ENCODE measurements around the gene MYL1. TPM values are rescaled to one million over a fixed set of nuclear protein-coding genes. Genes with fewer than 3 reads are reported as not detected.

The MYL1 gene
- total and polyA plus RNA-seq, 2 of the 4 experiments (the other 2 are of a cell fraction), result not detected

- no peak overlapping the region for H3K56ac ChIP-seq (ENCODE audit: extremely low read depth, insufficient read depth, low read length)
- no peak overlapping the region for H3K4me3 ChIP-seq (ENCODE audit: insufficient read depth, low read depth, low read length)
- DNase-seq (no peak), ATAC-seq (ENCODE audit: low read depth) (no peak)
- H3K4me1 ChIP-seq (ENCODE audit: control insufficient read depth, insufficient read depth, low read length), result no peaks in the 10 kb centered on the region
- H2BK120ac ChIP-seq (ENCODE audit: low read depth, low read length), result no peak overlapping the region
- H3K9me1 ChIP-seq (ENCODE audit: insufficient read depth, low read length), result no peaks in the 10 kb centered on the region
- no TSS peak for BruUV-seq (replicated peaks)
- H2AK9ac ChIP-seq (replicated peaks; ENCODE audit: low read depth, low read length, poor library complexity), result no peak overlapping the region
- H3K9me3 ChIP-seq (ENCODE audit: control insufficient read depth, insufficient read depth, low read length), result no peaks in the 10 kb centered on the region; the same call in 1 of the 2 replicates
- H4K20me1 ChIP-seq (ENCODE audit: insufficient read depth, low read length), result no peaks in the 10 kb centered on the region
- POLR2A ChIA-PET (ENCODE audit: unreplicated experiment), result no interaction called here
- no peak overlapping the region for H2AFZ ChIP-seq (replicated peaks; ENCODE audit: low read length, poor library complexity)
- dilution Hi-C loops (cut with HindIII; ENCODE audit: low sequenced_read_pairs, unreplicated experiment), result no loop called here
- no peak overlapping the region for H2BK5ac ChIP-seq (ENCODE audit: low read depth, low read length, poor library complexity, severe bottlenecking)
- no peak overlapping the region for H3K14ac ChIP-seq (replicated peaks; ENCODE audit: low read depth, low read length)
- no peak overlapping the region for H3K27ac ChIP-seq (ENCODE audit: insufficient read depth, low read length)
- 17% methylated on average over 1 of the region's 3 CpGs; no CpG with 5 or more reads in 1 of the 2 experiments for WGBS, 2 experiments (ENCODE audit: extremely low coverage in 2 of 2, insufficient read length in 1 of 2)
- H3K4me2 ChIP-seq (ENCODE audit: low read depth, low read length), result no peak overlapping the region
- no peak overlapping the region for H4K8ac ChIP-seq (ENCODE audit: low read depth in 2 of 2, low read length in 2 of 2)
- H3K18ac ChIP-seq (ENCODE audit: low read depth, low read length), result no peak overlapping the region
- no peak overlapping the region for H2BK20ac ChIP-seq (ENCODE audit: low read depth, low read length)
- no peak overlapping the region for H3K23ac ChIP-seq (ENCODE audit: low read depth, low read length)
- CTCF ChIA-PET, result no interaction called here
- no peak overlapping the region for H3K4ac ChIP-seq (ENCODE audit: low read depth, low read length)
- in situ Hi-C loops (cut with MboI; ENCODE audit: low sequenced_read_pairs), result no loop called here
- H2BK15ac ChIP-seq (ENCODE audit: low read depth, low read length), result no peak overlapping the region
- no peaks in the 10 kb centered on the region for H3K79me1 ChIP-seq (ENCODE audit: low read depth in 1 of 2, low read length in 2 of 2)
- H3K9ac ChIP-seq (ENCODE audit: low read depth, low read length), result no peak overlapping the region
- H3K27me3 ChIP-seq (ENCODE audit: control insufficient read depth, insufficient read depth, low read length), result no peaks in the 10 kb centered on the region
- no peak overlapping the region for H4K5ac ChIP-seq (ENCODE audit: low read depth, low read length)
- no peaks in the 10 kb centered on the region for H3K36me3 ChIP-seq (ENCODE audit: control insufficient read depth, insufficient read depth, low read length)
- no peak overlapping the region for H4K91ac ChIP-seq (ENCODE audit: insufficient read depth, low read depth, low read length)
- TF ChIP-seq, protein P1, sequence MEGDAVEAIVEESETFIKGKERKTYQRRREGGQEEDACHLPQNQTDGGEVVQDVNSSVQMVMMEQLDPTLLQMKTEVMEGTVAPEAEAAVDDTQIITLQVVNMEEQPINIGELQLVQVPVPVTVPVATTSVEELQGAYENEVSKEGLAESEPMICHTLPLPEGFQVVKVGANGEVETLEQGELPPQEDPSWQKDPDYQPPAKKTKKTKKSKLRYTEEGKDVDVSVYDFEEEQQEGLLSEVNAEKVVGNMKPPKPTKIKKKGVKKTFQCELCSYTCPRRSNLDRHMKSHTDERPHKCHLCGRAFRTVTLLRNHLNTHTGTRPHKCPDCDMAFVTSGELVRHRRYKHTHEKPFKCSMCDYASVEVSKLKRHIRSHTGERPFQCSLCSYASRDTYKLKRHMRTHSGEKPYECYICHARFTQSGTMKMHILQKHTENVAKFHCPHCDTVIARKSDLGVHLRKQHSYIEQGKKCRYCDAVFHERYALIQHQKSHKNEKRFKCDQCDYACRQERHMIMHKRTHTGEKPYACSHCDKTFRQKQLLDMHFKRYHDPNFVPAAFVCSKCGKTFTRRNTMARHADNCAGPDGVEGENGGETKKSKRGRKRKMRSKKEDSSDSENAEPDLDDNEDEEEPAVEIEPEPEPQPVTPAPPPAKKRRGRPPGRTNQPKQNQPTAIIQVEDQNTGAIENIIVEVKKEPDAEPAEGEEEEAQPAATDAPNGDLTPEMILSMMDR (conservative IDR thresholded peaks at IDR 0.05; ENCODE audit: low read depth, low read length), result no peak
- TF ChIP-seq SMC3 (IDR thresholded peaks at IDR 0.05; ENCODE audit: low read depth, low read length) (no peak), RCOR1 (IDR thresholded peaks at IDR 0.05; ENCODE audit: insufficient replicate concordance, low read length) (no peak), CEBPB (IDR thresholded peaks at IDR 0.05; ENCODE audit: low read depth, low read length) (no peak), MAFK (IDR thresholded peaks at IDR 0.05; ENCODE audit: low read depth, low read length) (no peak), NFE2L2 (IDR thresholded peaks at IDR 0.05; ENCODE audit: low read depth, low read length) (no peak), MAZ (IDR thresholded peaks at IDR 0.05; ENCODE audit: borderline replicate concordance, low read depth, low read length) (no peak), FOS (IDR thresholded peaks at IDR 0.05; ENCODE audit: low read depth, low read length) (no peak), CHD1 (IDR thresholded peaks at IDR 0.05; ENCODE audit: low read depth, low read length) (no peak), RFX5 (IDR thresholded peaks at IDR 0.05; ENCODE audit: low read depth, low read length) (no peak), MXI1 (IDR thresholded peaks at IDR 0.05; ENCODE audit: borderline replicate concordance, low read depth, low read length) (no peak), RAD21 (IDR thresholded peaks at IDR 0.05; ENCODE audit: low read length) (no peak), BHLHE40 (IDR thresholded peaks at IDR 0.05; ENCODE audit: low read depth, low read length) (no peak), POLR2A (IDR thresholded peaks at IDR 0.05; ENCODE audit: low read depth, low read length) (no peak), ELK1 (IDR thresholded peaks at IDR 0.05; ENCODE audit: borderline replicate concordance, low read depth, low read length) (no peak)
- TF ChIP-seq, protein P2, sequence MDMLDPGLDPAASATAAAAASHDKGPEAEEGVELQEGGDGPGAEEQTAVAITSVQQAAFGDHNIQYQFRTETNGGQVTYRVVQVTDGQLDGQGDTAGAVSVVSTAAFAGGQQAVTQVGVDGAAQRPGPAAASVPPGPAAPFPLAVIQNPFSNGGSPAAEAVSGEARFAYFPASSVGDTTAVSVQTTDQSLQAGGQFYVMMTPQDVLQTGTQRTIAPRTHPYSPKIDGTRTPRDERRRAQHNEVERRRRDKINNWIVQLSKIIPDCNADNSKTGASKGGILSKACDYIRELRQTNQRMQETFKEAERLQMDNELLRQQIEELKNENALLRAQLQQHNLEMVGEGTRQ (IDR thresholded peaks at IDR 0.05; ENCODE audit: low read depth, low read length), result no peak
- H2AK5ac ChIP-seq (ENCODE audit: low read depth, low read length), result no peak overlapping the region
- intact Hi-C loops (cut with micrococcal nuclease), result no loop called here
Observed at GRCh38 chr2:210318891-210319290, 3.9 kb upstream of the MYL1 start.

Measured in IMR-90 (cell line).